PC-9 (cell line): ENCODE results near the gene PITPNC1. TPM values are rescaled to one million over a fixed set of nuclear protein-coding genes. Genes with fewer than 3 reads are reported as not detected.

Experiments used
- BruUV-seq: library from RNA; stranded (reverse); fragments of 400-500 nt; replicated peaks from 2 replicates; lab custom pipeline; 2021; lab: Mats Ljungman, UMichigan
- CTCF ChIA-PET: fragments of 300-600 bp; sonication (Branson Sonifier 250); formaldehyde crosslinking; loops from one replicate; lab custom pipeline; 2022; ENCODE audit warnings: antibody characterized with exemption; lab: Charles Lee
- POLR2A ChIA-PET: fragments of 300-600 bp; sonication (Branson Sonifier 250); formaldehyde crosslinking; loops from one replicate; lab custom pipeline; 2022; ENCODE audit warnings: antibody characterized with exemption; ENCODE audit not compliant: unreplicated experiment; lab: Charles Lee
- DNase-seq, 2 experiments: peaks; one replicate each; pipeline versions ENCODE4 v3.0.0 to v3.0.0-alpha.2; 2015 to 2022; ENCODE audit warnings: mixed read lengths in 1 of 2
- H2AFZ ChIP-seq: fragments of 200-600 bp; sonication (generic); 2 replicates; pipeline ENCODE4 v1.8.1; 2017; ENCODE audit warnings: antibody characterized with exemption
- H3F3A ChIP-seq: fragments of 200-600 bp; sonication (generic); 2 replicates; pipeline ENCODE4 v1.8.1; 2017; ENCODE audit warnings: antibody characterized with exemption, mild to moderate bottlenecking, low read depth; ENCODE audit not compliant: insufficient read depth
- H3K27ac ChIP-seq: fragments of 200-600 bp; sonication (generic); 2 replicates; pipeline ENCODE4 v1.6.1; 2016; ENCODE audit warnings: mixed run types
- H3K27me3 ChIP-seq: fragments of 200-600 bp; sonication (generic); 2 replicates; pipeline ENCODE4 v1.6.1; 2016; ENCODE audit warnings: low read depth, mixed run types; ENCODE audit not compliant: insufficient read depth
- H3K36me3 ChIP-seq: fragments of 200-600 bp; sonication (generic); 2 replicates; pipeline ENCODE4 v1.6.1; 2016; ENCODE audit warnings: low read depth, mixed run types
- H3K4me1 ChIP-seq: fragments of 200-600 bp; sonication (generic); replicated peaks from 2 replicates; pipeline ENCODE4 v1.6.1; 2016; ENCODE audit warnings: mixed run types; ENCODE audit not compliant: insufficient read depth
- H3K4me2 ChIP-seq: fragments of 200-600 bp; sonication (generic); 2 replicates; pipeline ENCODE4 v1.6.1; 2017; ENCODE audit warnings: mixed run types
- H3K4me3 ChIP-seq: fragments of 200-600 bp; sonication (generic); 2 replicates; pipeline ENCODE4 v1.6.1; 2016; ENCODE audit warnings: mixed run types
- H3K79me2 ChIP-seq: fragments of 200-600 bp; sonication (generic); 2 replicates; pipeline ENCODE4 v1.6.1; 2017; ENCODE audit warnings: low read depth, mixed run types
- H3K9me2 ChIP-seq: fragments of 200-600 bp; sonication (generic); 2 replicates; pipeline ENCODE4 v1.8.1; 2017; ENCODE audit warnings: mild to moderate bottlenecking; ENCODE audit not compliant: insufficient read depth
- H3K9me3 ChIP-seq: fragments of 200-600 bp; sonication (generic); 2 replicates; pipeline ENCODE4 v1.8.1; 2016; ENCODE audit warnings: low read depth; ENCODE audit not compliant: insufficient read depth
- H4K20me1 ChIP-seq: fragments of 200-600 bp; sonication (generic); 2 replicates; pipeline ENCODE4 v1.8.1; 2017; ENCODE audit not compliant: insufficient read depth
- CTCF ChIP-seq: fragments of 200-600 bp; sonication (generic); conservative IDR thresholded peaks from 2 replicates; pipeline ENCODE4 v1.6.1; 2017; ENCODE audit warnings: mixed run types, antibody characterized with exemption, mild to moderate bottlenecking, moderate library complexity
- EZH2 ChIP-seq: fragments of 200-600 bp; sonication (generic); IDR thresholded peaks from 2 replicates; pipeline ENCODE4 v1.8.0; 2017; ENCODE audit warnings: antibody characterized with exemption, low read depth
- intact Hi-C: fragments of 100-400 bp; cut with micrococcal nuclease; formaldehyde crosslinking; loops from one replicate; pipeline ENCODE4 v1.10.0; 2022; ENCODE audit not compliant: unreplicated experiment
- total RNA-seq: library from RNA; stranded (reverse); gene quantifications from 2 replicates; pipeline ENCODE4 v1.2.3, GENCODE V29; 2021

The PITPNC1 gene
- total RNA-seq, 1 experiment from 2014 or later: 6.0 TPM

GRCh38 chr17:67412032-67412431, 35.0 kb downstream of the PITPNC1 start:
- Histone ChIP-seq H3F3A (no peaks in the 10 kb centered on the region), H3K27me3 (no peaks in the 10 kb centered on the region), H3K36me3 (no peaks in the 10 kb centered on the region), H3K79me2 (no peaks in the 10 kb centered on the region), H3K27ac (no peak overlapping the region), H3K4me1 (no peaks in the 10 kb centered on the region), H3K4me3 (no peak overlapping the region), H3K9me3 (no peaks in the 10 kb centered on the region), H4K20me1 (no peaks in the 10 kb centered on the region), H2AFZ (no peak overlapping the region), H3K4me2 (no peak overlapping the region), H3K9me2 (no peaks in the 10 kb centered on the region)
- DNase-seq: no peak
- intact Hi-C loops: no loop called here
- no peak for TF ChIP-seq EZH2
- no peak for TF ChIP-seq CTCF
- CTCF ChIA-PET: no interaction called here
- POLR2A ChIA-PET: interaction anchor here (0.6 kb wide), 1 partner anchor 297 kb away, joined by 4 read pairs; no protein-coding TSS in a partner anchor
- BruUV-seq: no TSS peak

GRCh38 chr17:67412941-67413340, 35.9 kb downstream of the PITPNC1 start:
- no peaks in the 10 kb centered on the region for H3K9me3 ChIP-seq
- H3K9me2 ChIP-seq: no peaks in the 10 kb centered on the region
- H3K79me2 ChIP-seq: no peaks in the 10 kb centered on the region
- no peak overlapping the region for H3K27ac ChIP-seq
- H3K4me2 ChIP-seq: no peak overlapping the region
- H3K4me1 ChIP-seq: no peaks in the 10 kb centered on the region
- no peak for DNase-seq
- no peak overlapping the region for H2AFZ ChIP-seq
- CTCF ChIA-PET: no interaction called here
- no peaks in the 10 kb centered on the region for H4K20me1 ChIP-seq
- no peaks in the 10 kb centered on the region for H3K27me3 ChIP-seq
- POLR2A ChIA-PET: no interaction called here
- H3K4me3 ChIP-seq: no peak overlapping the region
- no peaks in the 10 kb centered on the region for H3K36me3 ChIP-seq
- no TSS peak for BruUV-seq
- intact Hi-C loops: no loop called here
- no peak for TF ChIP-seq EZH2
- no peak for TF ChIP-seq CTCF
- no peaks in the 10 kb centered on the region for H3F3A ChIP-seq

GRCh38 chr17:67413388-67413787, 36.3 kb downstream of the PITPNC1 start:
- Histone ChIP-seq H3K4me2 (no peak overlapping the region), H3K4me1 (no peaks in the 10 kb centered on the region), H3K27ac (no peak overlapping the region), H3K9me3 (no peaks in the 10 kb centered on the region), H3K9me2 (no peaks in the 10 kb centered on the region), H3K27me3 (no peaks in the 10 kb centered on the region), H3K36me3 (no peaks in the 10 kb centered on the region), H3K4me3 (no peak overlapping the region), H2AFZ (no peak overlapping the region), H3F3A (no peaks in the 10 kb centered on the region), H4K20me1 (no peaks in the 10 kb centered on the region), H3K79me2 (no peaks in the 10 kb centered on the region)
- TF ChIP-seq EZH2 (no peak), CTCF (no peak)
- no peak for DNase-seq
- POLR2A ChIA-PET: no interaction called here
- no TSS peak for BruUV-seq
- CTCF ChIA-PET: no interaction called here
- intact Hi-C loops: no loop called here
